MCF 10A (cell line): ENCODE results near the gene FOXP1. TPM values are rescaled to one million over a fixed set of nuclear protein-coding genes. Genes with fewer than 3 reads are reported as not detected.
A peak's percentile ranks its signal among the peaks of the same experiment; 100 is the strongest.

ENCODE experiments used
- BruUV-seq: library from RNA; stranded (reverse); fragments of 400-500 nt; replicated peaks from 2 replicates; lab custom pipeline; 2021; lab: Mats Ljungman, UMichigan
- CTCF ChIA-PET: fragments of 300-600 bp; sonication (Branson Sonifier 250); formaldehyde crosslinking; extraction: SDS; loops from one replicate; lab custom pipeline; 2021; ENCODE audit warnings: antibody characterized with exemption, inconsistent platforms; lab: Yijun Ruan, JAX
- POLR2A ChIA-PET: fragments of 300-600, 350-650 bp; sonication (Branson Sonifier 250); formaldehyde crosslinking; extraction: SDS; loops from one replicate; lab custom pipeline; 2020; ENCODE audit warnings: antibody characterized with exemption, inconsistent platforms; lab: Yijun Ruan, JAX
- DNase-seq: peaks from one replicate; pipeline ENCODE4 v3.0.0-alpha.2; 2018; ENCODE audit not compliant: unreplicated experiment
- H3K27ac Mint-ChIP-seq: one replicate; pipeline ENCODE4 v1.8.0; 2022; ENCODE audit warnings: mild to moderate bottlenecking, low read depth, mixed read lengths; ENCODE audit not compliant: unreplicated experiment
- H3K27me3 Mint-ChIP-seq: one replicate; pipeline ENCODE4 v1.8.0; 2022; ENCODE audit warnings: mixed read lengths; ENCODE audit not compliant: insufficient read depth, unreplicated experiment
- H3K36me3 Mint-ChIP-seq: one replicate; pipeline ENCODE4 v1.8.0; 2022; ENCODE audit warnings: mild to moderate bottlenecking, moderate library complexity, mixed read lengths; ENCODE audit not compliant: insufficient read depth, unreplicated experiment
- H3K4me1 Mint-ChIP-seq: one replicate; pipeline ENCODE4 v1.8.0; 2022; ENCODE audit warnings: mixed read lengths; ENCODE audit not compliant: insufficient read depth, unreplicated experiment
- H3K4me3 Mint-ChIP-seq: one replicate; pipeline ENCODE4 v1.8.0; 2022; ENCODE audit warnings: mild to moderate bottlenecking, moderate library complexity, mixed read lengths; ENCODE audit not compliant: unreplicated experiment
- H3K9me3 Mint-ChIP-seq: one replicate; pipeline ENCODE4 v1.8.0; 2022; ENCODE audit warnings: mixed read lengths; ENCODE audit not compliant: unreplicated experiment
- CTCF ChIP-seq: fragments of 200-600 bp; IDR thresholded peaks from one replicate; pipeline ENCODE4 v1.8.0; 2022; ENCODE audit warnings: antibody characterized with exemption, mild to moderate bottlenecking; ENCODE audit not compliant: unreplicated experiment
- intact Hi-C: fragments of 100-400 bp; cut with micrococcal nuclease; formaldehyde crosslinking; loops from 2 replicates; pipeline ENCODE4 v1.14.1; 2022
- total RNA-seq: library from RNA; stranded (reverse); gene quantifications from 2 replicates; pipeline ENCODE4 v1.2.3, GENCODE V29; 2022

Gene FOXP1
- total RNA-seq, 1 experiment from 2014 or later, result 49.0 TPM

- no peaks in the 10 kb centered on the region for H3K27me3 Mint-ChIP-seq
- H3K9me3 Mint-ChIP-seq, result no peaks in the 10 kb centered on the region
- DNase-seq, result no peak
- ChIA-PET POLR2A (interaction anchor here (0.7 to 1.4 kb wide), 2 partner anchors 16 to 64 kb away, joined by 3 read pairs; no protein-coding TSS in a partner anchor), CTCF (no interaction called here)
- TF ChIP-seq CTCF, result no peak
- peak overlapping the region; percentile 34 for H3K27ac Mint-ChIP-seq
- no TSS peak for BruUV-seq
- H3K4me3 Mint-ChIP-seq, result peak overlapping the region; percentile 53
- H3K4me1 Mint-ChIP-seq, result peaks cover 13% of the 10 kb centered on the region
- H3K36me3 Mint-ChIP-seq, result no peaks in the 10 kb centered on the region
- intact Hi-C loops, result loop anchor here (2.0 kb wide), 1 partner anchor 589 kb away; no protein-coding TSS in a partner anchor
Measured at GRCh38 chr3:71305231-71306206, 278.0 kb downstream of the FOXP1 start.

DNA sequence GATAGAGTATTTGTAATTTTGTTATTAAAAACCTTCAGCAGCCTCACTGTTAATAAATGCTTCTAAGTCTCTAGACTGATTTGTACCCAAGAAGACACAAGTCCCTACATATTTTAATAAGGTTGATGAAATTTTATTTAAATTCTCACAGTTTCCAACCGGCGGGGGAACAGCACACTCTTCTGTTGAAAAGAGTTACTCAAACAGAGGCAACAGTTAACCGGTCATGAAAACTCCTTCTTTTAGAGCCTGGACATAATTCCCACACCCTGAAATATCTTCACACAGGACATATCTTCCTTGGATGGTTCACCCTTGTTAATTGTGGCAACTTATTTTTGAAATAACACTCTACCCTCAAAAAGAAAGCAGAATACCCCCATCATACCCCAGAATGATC is 278.8 kb downstream of the FOXP1 start:
- no peak for DNase-seq
- Mint-ChIP-seq H3K36me3 (peaks cover 4% of the 10 kb centered on the region), H3K4me1 (peaks cover 13% of the 10 kb centered on the region), H3K27me3 (no peaks in the 10 kb centered on the region), H3K9me3 (no peaks in the 10 kb centered on the region), H3K4me3 (peak overlapping the region; percentile 53), H3K27ac (peak overlapping the region; percentile 34)
- intact Hi-C loops, result loop anchor here (1.0 to 5.0 kb wide), 4 partner anchors 242 to 588 kb away; no protein-coding TSS in a partner anchor
- POLR2A ChIA-PET, result interaction anchor here (1.4 kb wide), 1 partner anchor 15 kb away, joined by 3 read pairs; no protein-coding TSS in a partner anchor
- no peak for TF ChIP-seq CTCF
- CTCF ChIA-PET, result no interaction called here
- no TSS peak for BruUV-seq

DNA sequence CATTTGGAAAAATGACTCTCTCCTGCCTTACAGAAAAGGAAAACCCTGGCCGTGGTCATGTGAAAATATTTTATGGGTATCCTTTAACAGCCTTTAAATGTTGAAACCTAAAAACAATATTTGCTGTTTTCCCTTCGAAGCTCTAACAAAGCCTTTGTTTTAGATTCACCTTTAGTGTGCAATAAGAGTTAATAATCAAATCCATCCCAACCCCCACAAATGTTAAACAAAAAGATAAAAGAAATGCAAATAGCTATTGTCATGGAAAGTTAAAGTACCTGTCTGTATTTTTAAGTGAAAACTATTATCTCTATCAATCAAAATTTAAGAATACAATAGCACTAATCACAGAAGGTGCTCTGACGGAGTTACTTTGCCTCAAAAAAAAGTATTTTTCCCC is 279.3 kb downstream of the FOXP1 start:
- no peak for DNase-seq
- intact Hi-C loops, result loop anchor here (1.0 to 5.0 kb wide), 4 partner anchors 242 to 587 kb away; no protein-coding TSS in a partner anchor
- H3K36me3 Mint-ChIP-seq, result peaks cover 4% of the 10 kb centered on the region
- H3K9me3 Mint-ChIP-seq, result no peaks in the 10 kb centered on the region
- H3K4me1 Mint-ChIP-seq, result peaks cover 13% of the 10 kb centered on the region
- BruUV-seq, result no TSS peak
- no peak for TF ChIP-seq CTCF
- H3K27me3 Mint-ChIP-seq, result no peaks in the 10 kb centered on the region
- H3K27ac Mint-ChIP-seq, result no peak overlapping the region
- H3K4me3 Mint-ChIP-seq, result no peak overlapping the region
- POLR2A ChIA-PET, result no interaction called here
- CTCF ChIA-PET, result interaction anchor here (0.6 kb wide), 1 partner anchor 1732 kb away, joined by 3 read pairs; no protein-coding TSS in a partner anchor

DNA sequence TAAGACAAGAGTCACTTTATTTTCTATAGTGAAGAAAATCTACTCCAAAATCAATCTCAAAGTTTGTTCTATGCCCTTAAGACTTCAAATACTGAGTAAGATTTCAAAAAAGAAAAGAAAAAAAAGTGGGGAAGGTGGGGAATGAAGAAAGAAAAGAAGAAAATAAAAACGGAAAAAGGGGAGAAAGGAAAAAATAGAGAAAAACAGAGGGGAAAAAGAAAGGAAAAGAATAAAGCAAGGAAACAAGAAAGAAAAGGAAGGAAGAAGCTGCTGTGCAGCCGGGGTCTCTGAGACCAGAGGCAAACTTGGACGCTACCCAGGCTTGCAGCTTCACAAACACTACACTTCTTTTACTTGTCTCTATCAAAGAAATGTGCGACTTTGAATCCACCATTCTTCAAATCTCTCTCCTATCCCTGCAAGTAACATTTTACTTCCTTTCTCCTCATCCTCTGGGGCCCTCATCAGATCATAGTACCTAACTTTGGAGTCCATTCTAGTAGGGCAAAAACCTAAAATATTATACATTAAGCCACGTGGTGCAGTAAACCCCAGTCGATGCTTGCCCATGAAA is 279.8 kb downstream of the FOXP1 start:
- no peak for DNase-seq
- POLR2A ChIA-PET, result no interaction called here
- BruUV-seq, result no TSS peak
- Mint-ChIP-seq H3K36me3 (peaks cover 6% of the 10 kb centered on the region), H3K9me3 (no peaks in the 10 kb centered on the region), H3K27ac (no peak overlapping the region), H3K4me1 (peaks cover 13% of the 10 kb centered on the region), H3K4me3 (no peak overlapping the region), H3K27me3 (no peaks in the 10 kb centered on the region)
- CTCF ChIA-PET, result interaction anchor here (0.6 kb wide), 1 partner anchor 1732 kb away, joined by 3 read pairs; no protein-coding TSS in a partner anchor
- no peak for TF ChIP-seq CTCF
- intact Hi-C loops, result loop anchor here (1.0 to 5.0 kb wide), 4 partner anchors 241 to 587 kb away; no protein-coding TSS in a partner anchor
